ENCODE results near the gene RAB10. TPM values are rescaled to one million over a fixed set of nuclear protein-coding genes. Genes with fewer than 3 reads are reported as not detected.

Gene RAB10
- total and polyA plus RNA-seq, 2 of the 4 experiments (the other 2 are of a cell fraction), result 30.1 to 77.1 TPM

DNA sequence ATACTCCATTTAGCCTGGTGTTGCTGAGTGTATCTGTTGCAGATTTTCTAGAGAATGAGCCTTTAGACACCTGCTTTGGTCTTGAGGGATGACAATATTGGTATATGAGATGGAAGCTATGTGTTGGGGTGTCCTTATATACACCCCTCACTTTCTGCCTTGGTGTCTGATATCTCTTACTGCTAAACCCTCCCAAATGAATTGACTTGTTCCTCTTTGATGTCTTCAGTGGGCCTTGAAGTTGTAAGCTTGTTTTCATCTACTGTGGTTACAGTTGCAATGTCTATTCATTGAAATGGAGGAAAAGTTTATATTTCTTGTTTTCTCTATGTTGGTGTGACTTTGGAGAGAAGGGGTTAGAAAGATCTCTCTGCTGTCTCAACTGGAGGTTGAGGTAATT, 18.9 kb downstream of the RAB10 start:
- no peak overlapping the region for H3K9ac ChIP-seq (ENCODE audit: low read depth, low read length)
- TF ChIP-seq RCOR1 (IDR thresholded peaks at IDR 0.05; ENCODE audit: insufficient replicate concordance, low read length), result no peak
- TF ChIP-seq, protein P1, sequence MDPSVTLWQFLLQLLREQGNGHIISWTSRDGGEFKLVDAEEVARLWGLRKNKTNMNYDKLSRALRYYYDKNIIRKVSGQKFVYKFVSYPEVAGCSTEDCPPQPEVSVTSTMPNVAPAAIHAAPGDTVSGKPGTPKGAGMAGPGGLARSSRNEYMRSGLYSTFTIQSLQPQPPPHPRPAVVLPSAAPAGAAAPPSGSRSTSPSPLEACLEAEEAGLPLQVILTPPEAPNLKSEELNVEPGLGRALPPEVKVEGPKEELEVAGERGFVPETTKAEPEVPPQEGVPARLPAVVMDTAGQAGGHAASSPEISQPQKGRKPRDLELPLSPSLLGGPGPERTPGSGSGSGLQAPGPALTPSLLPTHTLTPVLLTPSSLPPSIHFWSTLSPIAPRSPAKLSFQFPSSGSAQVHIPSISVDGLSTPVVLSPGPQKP (IDR thresholded peaks at IDR 0.05; ENCODE audit: borderline replicate concordance, low read depth, low read length), result no peak
- no peak for TF ChIP-seq BHLHE40 (IDR thresholded peaks at IDR 0.05; ENCODE audit: low read depth, low read length)
- TF ChIP-seq MAFK (IDR thresholded peaks at IDR 0.05; ENCODE audit: low read depth, low read length), result no peak
- no peak for TF ChIP-seq POLR2A (IDR thresholded peaks at IDR 0.05; ENCODE audit: low read depth, low read length)
- TF ChIP-seq, protein P2, sequence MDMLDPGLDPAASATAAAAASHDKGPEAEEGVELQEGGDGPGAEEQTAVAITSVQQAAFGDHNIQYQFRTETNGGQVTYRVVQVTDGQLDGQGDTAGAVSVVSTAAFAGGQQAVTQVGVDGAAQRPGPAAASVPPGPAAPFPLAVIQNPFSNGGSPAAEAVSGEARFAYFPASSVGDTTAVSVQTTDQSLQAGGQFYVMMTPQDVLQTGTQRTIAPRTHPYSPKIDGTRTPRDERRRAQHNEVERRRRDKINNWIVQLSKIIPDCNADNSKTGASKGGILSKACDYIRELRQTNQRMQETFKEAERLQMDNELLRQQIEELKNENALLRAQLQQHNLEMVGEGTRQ (IDR thresholded peaks at IDR 0.05; ENCODE audit: low read depth, low read length), result no peak
- TF ChIP-seq NFE2L2 (IDR thresholded peaks at IDR 0.05; ENCODE audit: low read depth, low read length), result no peak
- no peak for TF ChIP-seq RFX5 (IDR thresholded peaks at IDR 0.05; ENCODE audit: low read depth, low read length)
- TF ChIP-seq CEBPB (IDR thresholded peaks at IDR 0.05; ENCODE audit: low read depth, low read length), result no peak
- no peak for TF ChIP-seq MXI1 (IDR thresholded peaks at IDR 0.05; ENCODE audit: borderline replicate concordance, low read depth, low read length)
- TF ChIP-seq MAZ (IDR thresholded peaks at IDR 0.05; ENCODE audit: borderline replicate concordance, low read depth, low read length), result no peak
- TF ChIP-seq FOS (IDR thresholded peaks at IDR 0.05; ENCODE audit: low read depth, low read length), result no peak
- TF ChIP-seq SMC3 (IDR thresholded peaks at IDR 0.05; ENCODE audit: low read depth, low read length), result no peak
- TF ChIP-seq RAD21 (IDR thresholded peaks at IDR 0.05; ENCODE audit: low read length), result no peak
- TF ChIP-seq, protein P3, sequence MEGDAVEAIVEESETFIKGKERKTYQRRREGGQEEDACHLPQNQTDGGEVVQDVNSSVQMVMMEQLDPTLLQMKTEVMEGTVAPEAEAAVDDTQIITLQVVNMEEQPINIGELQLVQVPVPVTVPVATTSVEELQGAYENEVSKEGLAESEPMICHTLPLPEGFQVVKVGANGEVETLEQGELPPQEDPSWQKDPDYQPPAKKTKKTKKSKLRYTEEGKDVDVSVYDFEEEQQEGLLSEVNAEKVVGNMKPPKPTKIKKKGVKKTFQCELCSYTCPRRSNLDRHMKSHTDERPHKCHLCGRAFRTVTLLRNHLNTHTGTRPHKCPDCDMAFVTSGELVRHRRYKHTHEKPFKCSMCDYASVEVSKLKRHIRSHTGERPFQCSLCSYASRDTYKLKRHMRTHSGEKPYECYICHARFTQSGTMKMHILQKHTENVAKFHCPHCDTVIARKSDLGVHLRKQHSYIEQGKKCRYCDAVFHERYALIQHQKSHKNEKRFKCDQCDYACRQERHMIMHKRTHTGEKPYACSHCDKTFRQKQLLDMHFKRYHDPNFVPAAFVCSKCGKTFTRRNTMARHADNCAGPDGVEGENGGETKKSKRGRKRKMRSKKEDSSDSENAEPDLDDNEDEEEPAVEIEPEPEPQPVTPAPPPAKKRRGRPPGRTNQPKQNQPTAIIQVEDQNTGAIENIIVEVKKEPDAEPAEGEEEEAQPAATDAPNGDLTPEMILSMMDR (conservative IDR thresholded peaks at IDR 0.05; ENCODE audit: low read depth, low read length), result no peak
- TF ChIP-seq CHD1 (IDR thresholded peaks at IDR 0.05; ENCODE audit: low read depth, low read length), result no peak
- no peaks in the 10 kb centered on the region for H3K9me3 ChIP-seq (ENCODE audit: control insufficient read depth, insufficient read depth, low read length)
- no peak overlapping the region for H3K4me3 ChIP-seq (ENCODE audit: insufficient read depth, low read depth, low read length)
- POLR2A ChIA-PET (ENCODE audit: unreplicated experiment), result no interaction called here
- BruUV-seq (replicated peaks), result no TSS peak
- peaks cover 15 to 74% of the 10 kb centered on the region in 2 experiments for H3K79me1 ChIP-seq (ENCODE audit: low read depth in 1 of 2, low read length in 2 of 2)
- ATAC-seq (ENCODE audit: low read depth) (no peak), DNase-seq (no peak)
- H2AK9ac ChIP-seq (replicated peaks; ENCODE audit: low read depth, low read length, poor library complexity), result no peak overlapping the region
- H2BK5ac ChIP-seq (ENCODE audit: low read depth, low read length, poor library complexity, severe bottlenecking), result no peak overlapping the region
- H4K20me1 ChIP-seq (ENCODE audit: insufficient read depth, low read length), result peaks cover 88% of the 10 kb centered on the region
- H3K4me1 ChIP-seq (ENCODE audit: control insufficient read depth, insufficient read depth, low read length), result peaks cover 3% of the 10 kb centered on the region
- no peak overlapping the region for H2AK5ac ChIP-seq (ENCODE audit: low read depth, low read length)
- H3K14ac ChIP-seq (replicated peaks; ENCODE audit: low read depth, low read length), result no peak overlapping the region
- no peak overlapping the region for H3K27ac ChIP-seq (ENCODE audit: insufficient read depth, low read length)
- no peak overlapping the region for H2BK20ac ChIP-seq (ENCODE audit: low read depth, low read length)
- no peak overlapping the region for H2BK120ac ChIP-seq (ENCODE audit: low read depth, low read length)
- no peaks in the 10 kb centered on the region for H3K36me3 ChIP-seq (ENCODE audit: control insufficient read depth, insufficient read depth, low read length)
- H3K18ac ChIP-seq (ENCODE audit: low read depth, low read length), result no peak overlapping the region
- H3K9me1 ChIP-seq (ENCODE audit: insufficient read depth, low read length), result peaks cover 10% of the 10 kb centered on the region
- in situ Hi-C loops (cut with MboI; ENCODE audit: low sequenced_read_pairs) (no loop called here), intact Hi-C loops (cut with micrococcal nuclease) (no loop called here), dilution Hi-C loops (cut with HindIII; ENCODE audit: low sequenced_read_pairs, unreplicated experiment) (no loop called here)
- CTCF ChIA-PET, result no interaction called here
- H3K23ac ChIP-seq (ENCODE audit: low read depth, low read length), result no peak overlapping the region
- H2AFZ ChIP-seq (replicated peaks; ENCODE audit: low read length, poor library complexity), result no peak overlapping the region
- no peak overlapping the region for H3K56ac ChIP-seq (ENCODE audit: extremely low read depth, insufficient read depth, low read length)
- H4K8ac ChIP-seq (ENCODE audit: low read depth in 2 of 2, low read length in 2 of 2), result no peak overlapping the region
- no peak overlapping the region for H4K91ac ChIP-seq (ENCODE audit: insufficient read depth, low read depth, low read length)
- H3K4ac ChIP-seq (ENCODE audit: low read depth, low read length), result no peak overlapping the region
- H4K5ac ChIP-seq (ENCODE audit: low read depth, low read length), result no peak overlapping the region
- no peak overlapping the region for H2BK15ac ChIP-seq (ENCODE audit: low read depth, low read length)
- no peaks in the 10 kb centered on the region for H3K27me3 ChIP-seq (ENCODE audit: control insufficient read depth, insufficient read depth, low read length)
- no peak overlapping the region for H3K4me2 ChIP-seq (ENCODE audit: low read depth, low read length)
